Endothelial cell of umbilical vein (primary cell): ENCODE data around the gene CABCOCO1. TPM values are rescaled to one million over a fixed set of nuclear protein-coding genes. Genes with fewer than 3 reads are reported as not detected.

Experiments
- BruUV-seq: library from RNA; stranded (reverse); fragments of 400-500 nt; replicated peaks from 2 replicates; lab custom pipeline; 2021; lab: Mats Ljungman, UMichigan
- CTCF ChIA-PET: fragments of 300-600, 350-600 bp; sonication (Branson Sonifier 250); formaldehyde crosslinking; loops from one replicate; lab custom pipeline; 2021; ENCODE audit warnings: antibody characterized with exemption, inconsistent platforms; lab: Charles Lee
- POLR2A ChIA-PET: fragments of 300-600, 350-600 bp; sonication (Branson Sonifier 250); formaldehyde crosslinking; loops from one replicate; lab custom pipeline; 2021; ENCODE audit warnings: antibody characterized with exemption, inconsistent platforms; lab: Charles Lee
- DNase-seq: peaks from one replicate; pipeline ENCODE4 v3.0.0-alpha.2; 2011; ENCODE audit warnings: low read depth, low spot score
- FAIRE-seq: peaks from 2 replicates; lab custom pipeline; 2011; peaks lifted over from hg19 to GRCh38; lab: Jason Lieb, UNC
- H2AFZ ChIP-seq: 2 replicates; pipeline ENCODE4 v1.6.0; 2012; ENCODE audit warnings: low read depth, low read length, control low read depth, inconsistent platforms
- H3K27ac ChIP-seq: 2 replicates; pipeline ENCODE4 v1.5.1; 2011; ENCODE audit warnings: low read depth, mild to moderate bottlenecking, control low read depth, low read length, moderate library complexity; ENCODE audit not compliant: insufficient read depth
- H3K27me3 ChIP-seq, 2 experiments: 2 replicates each; pipeline versions ENCODE4 v1.6.0 to v1.6.1; 2011; ENCODE audit warnings: low read length in 2 of 2, mixed read lengths in 1 of 2; ENCODE audit not compliant: control insufficient read depth in 2 of 2, insufficient read depth in 2 of 2
- H3K36me3 ChIP-seq, 2 experiments: 2 replicates in 1 of 2; 3 replicates in 1 of 2; pipeline ENCODE4 v1.5.1; 2011; ENCODE audit warnings: low read length in 2 of 2, mild to moderate bottlenecking in 1 of 2, moderate library complexity in 1 of 2; ENCODE audit not compliant: control insufficient read depth in 2 of 2, insufficient read depth in 2 of 2; ENCODE audit errors: extremely low read depth in 1 of 2
- H3K4me1 ChIP-seq: 3 replicates; pipeline ENCODE4 v1.5.1; 2011; ENCODE audit warnings: mild to moderate bottlenecking, low read length; ENCODE audit not compliant: control insufficient read depth, insufficient read depth; ENCODE audit errors: extremely low read depth
- H3K4me2 ChIP-seq: 2 replicates; pipeline ENCODE4 v1.6.1; 2011; ENCODE audit warnings: low read length, control low read depth, mixed read lengths; ENCODE audit not compliant: insufficient read depth
- H3K4me3 ChIP-seq, 3 experiments: fragments of 200-600 bp in 1 of 3; sonication (generic), shearing (Covaris generic) in 1 of 3; replicated peaks in 1 of 3; 2 replicates each; pipeline ENCODE4 v1.5.1; 2011 to 2016; ENCODE audit warnings: control low read depth in 3 of 3, low read length in 3 of 3, mild to moderate bottlenecking in 2 of 3, inconsistent platforms in 1 of 3, low read depth in 1 of 3, moderate library complexity in 1 of 3; ENCODE audit not compliant: insufficient read depth in 1 of 3
- H3K79me2 ChIP-seq: 2 replicates; pipeline ENCODE4 v1.6.0; 2012; ENCODE audit warnings: low read length, inconsistent platforms; ENCODE audit not compliant: control insufficient read depth, insufficient read depth
- H3K9ac ChIP-seq: replicated peaks from 2 replicates; pipeline ENCODE3; 2011; ENCODE audit warnings: low read length, control low read depth; ENCODE audit not compliant: insufficient read depth; ENCODE audit errors: extremely low read depth
- H3K9me1 ChIP-seq: replicated peaks from 3 replicates; pipeline ENCODE4 v1.6.0; 2011; ENCODE audit warnings: mild to moderate bottlenecking, low read length; ENCODE audit not compliant: control insufficient read depth, insufficient read depth; ENCODE audit errors: extremely low read depth
- H3K9me3 ChIP-seq: replicated peaks from 2 replicates; pipeline ENCODE4 v1.5.1; 2012; ENCODE audit warnings: low read length, inconsistent platforms; ENCODE audit not compliant: control insufficient read depth, insufficient read depth
- H4K20me1 ChIP-seq: replicated peaks from 2 replicates; pipeline ENCODE3; 2011; ENCODE audit warnings: mild to moderate bottlenecking, low read length; ENCODE audit not compliant: control insufficient read depth, insufficient read depth; ENCODE audit errors: extremely low read depth
- CTCF ChIP-seq, 2 donors: IDR thresholded peaks; 1 replicate in 1 of 2; 2 replicates in 1 of 2; pipeline ENCODE4 v1.5.1; 2011; ENCODE audit warnings: low read length in 2 of 2, mild to moderate bottlenecking in 2 of 2, moderate library complexity in 2 of 2, control low read depth in 1 of 2, inconsistent platforms in 1 of 2, low read depth in 1 of 2; ENCODE audit not compliant: insufficient read depth in 1 of 2; ENCODE audit errors: extremely low read depth in 1 of 2
- EZH2 ChIP-seq: IDR thresholded peaks from 2 replicates; pipeline ENCODE4 v1.6.1; 2012; ENCODE audit warnings: borderline replicate concordance, low read depth, mild to moderate bottlenecking, moderate library complexity, low read length, inconsistent platforms; ENCODE audit not compliant: severe bottlenecking
- FOS ChIP-seq: IDR thresholded peaks from 2 replicates; pipeline ENCODE4 v1.6.1; 2011; ENCODE audit warnings: mild to moderate bottlenecking, low read length, moderate library complexity, borderline replicate concordance; ENCODE audit not compliant: insufficient read depth
- GATA2 ChIP-seq: IDR thresholded peaks from 2 replicates; pipeline ENCODE4 v1.7.0; 2011; ENCODE audit warnings: low read depth, mild to moderate bottlenecking, moderate library complexity, mixed read lengths, low read length; ENCODE audit not compliant: insufficient read length, insufficient read depth
- JUN ChIP-seq: IDR thresholded peaks from 2 replicates; pipeline ENCODE4 v1.6.1; 2011; ENCODE audit warnings: borderline replicate concordance, low read depth; ENCODE audit not compliant: insufficient read length, insufficient read depth
- MAX ChIP-seq: IDR thresholded peaks from 2 replicates; pipeline ENCODE4 v1.6.1; 2011; ENCODE audit not compliant: insufficient read depth, insufficient read length
- MYC ChIP-seq: IDR thresholded peaks from one replicate; pipeline ENCODE4 v1.6.1; 2011; ENCODE audit warnings: mild to moderate bottlenecking, low read depth, low read length
- POLR2A ChIP-seq: IDR thresholded peaks from 2 replicates; pipeline ENCODE4 v1.6.1; 2012; ENCODE audit warnings: low read depth, mild to moderate bottlenecking, control low read depth, low read length
- POLR2AphosphoS5 ChIP-seq: IDR thresholded peaks from 2 replicates; pipeline ENCODE4 v1.6.1; 2012; ENCODE audit warnings: low read depth, mild to moderate bottlenecking, control low read depth, low read length, moderate library complexity; ENCODE audit not compliant: insufficient read depth
- dilution Hi-C: fragments of 300-500 bp; cut with MboI; formaldehyde crosslinking; loops from one replicate; pipeline ENCODE4 v1.15.0; 2019; ENCODE audit warnings: low sequenced_read_pairs; ENCODE audit not compliant: extremely low pct_ligation_motif_present
- intact Hi-C: fragments of 100-400 bp; cut with micrococcal nuclease; formaldehyde crosslinking; loops from one replicate; pipeline ENCODE4 v1.10.0; 2022
- polyA plus RNA-seq, 4 experiments: library from polyadenylated mRNA; depleted of rRNA in 3 of 4; stranded (reverse) in 3 of 4; unstranded in 1 of 4; fragments of >200 nt; gene quantifications; 2 replicates each; pipeline versions ENCODE4 v1.2.1 to v1.2.3, GENCODE V29; 2011 to 2012; ENCODE audit warnings: missing spikeins in 1 of 4
- total RNA-seq: library from RNA; stranded (reverse); gene quantifications from 2 replicates; pipeline ENCODE4 v1.2.3, GENCODE V29; 2021

The CABCOCO1 gene
- total and polyA plus RNA-seq, 2 donors (not counting 3 experiments of a cell fraction or from before 2014, with no cell fraction given): 0.06 to 1.3 TPM

GRCh38 chr10:61760943-61761824 lies 98.5 kb downstream of the CABCOCO1 start:
- ChIA-PET POLR2A (no interaction called here), CTCF (interaction anchor here (1.3 to 2.9 kb wide), 4 partner anchors 9 to 136 kb away, joined by 4 to 27 read pairs (median 6); no protein-coding TSS in a partner anchor)
- Histone ChIP-seq H3K36me3 (no peaks in the 10 kb centered on the region), H4K20me1 (no peaks in the 10 kb centered on the region), H3K9me1 (no peaks in the 10 kb centered on the region), H3K9me3 (no peaks in the 10 kb centered on the region), H3K9ac (no peak overlapping the region), H2AFZ (no peak overlapping the region), H3K4me2 (peak overlapping the region; percentile 37), H3K4me1 (peaks cover 14% of the 10 kb centered on the region), H3K27me3 (no peaks in the 10 kb centered on the region), H3K79me2 (no peaks in the 10 kb centered on the region), H3K27ac (peak overlapping the region; percentile 22), H3K4me3 (no peak overlapping the region)
- TF ChIP-seq FOS (peak; percentile 59), GATA2 (peak; percentile 81), EZH2 (no peak), POLR2AphosphoS5 (no peak), MAX (no peak), JUN (peak; percentile 65), POLR2A (no peak), MYC (no peak), CTCF (IDR thresholded peaks at IDR 0.05; ENCODE audit: extremely low read depth in 1 of 2, insufficient read depth in 1 of 2, low read depth in 1 of 2, low read length in 2 of 2) (no peak)
- dilution Hi-C loops (no loop called here), intact Hi-C loops (no loop called here)
- peak; percentile 59 for DNase-seq
- BruUV-seq: no TSS peak
- peak; percentile 82 for FAIRE-seq
